Bronchial epithelial cell (primary cell): ENCODE measurements around the gene LUC7L2. TPM values are rescaled to one million over a fixed set of nuclear protein-coding genes. Genes with fewer than 3 reads are reported as not detected.
"Not testable (repeated sequence)": the region's sequence is repeated elsewhere in the genome, so short reads cannot be mapped to it uniquely, and the experiment has no call there.

Experiments
- DNase-seq: peaks from one replicate; pipeline ENCODE4 v3.0.0-alpha.2; 2010; ENCODE audit warnings: low read depth
- FAIRE-seq: peaks from 2 replicates; lab custom pipeline; 2011; peaks lifted over from hg19 to GRCh38; lab: Jason Lieb, UNC
- H3K27me3 ChIP-seq: 2 replicates; pipeline ENCODE4 v1.5.1; 2011; ENCODE audit warnings: low read length; ENCODE audit not compliant: control insufficient read depth, insufficient read depth
- H3K36me3 ChIP-seq: 2 replicates; pipeline ENCODE4 v1.5.1; 2011; ENCODE audit warnings: low read length; ENCODE audit not compliant: control insufficient read depth, insufficient read depth
- H3K4me3 ChIP-seq: 2 replicates; pipeline ENCODE4 v1.5.1; 2011; ENCODE audit warnings: mild to moderate bottlenecking, low read depth, low read length, control low read depth
- CTCF ChIP-seq: IDR thresholded peaks from 2 replicates; pipeline ENCODE4 v1.5.1; 2011; ENCODE audit warnings: mild to moderate bottlenecking, moderate library complexity, low read length, control low read depth, inconsistent platforms; ENCODE audit not compliant: insufficient read depth, severe bottlenecking
- total RNA-seq: library from RNA; depleted of rRNA; stranded (reverse); fragments of >200 nt; gene quantifications from 2 replicates; pipeline ENCODE4 v1.2.1, GENCODE V29; 2014

Gene LUC7L2
- total RNA-seq, 1 donor from 2014 or later = 52.7 TPM

GRCh38 chr7:139330333-139331030 is 29.2 kb upstream of the LUC7L2 start:
- no peak for FAIRE-seq
- no peaks in the 10 kb centered on the region for H3K27me3 ChIP-seq
- H3K36me3 ChIP-seq = no peaks in the 10 kb centered on the region
- no peak for TF ChIP-seq CTCF
- H3K4me3 ChIP-seq = no peak overlapping the region
- no peak for DNase-seq

- H3K4me3 ChIP-seq = no peak overlapping the region
- no peaks in the 10 kb centered on the region for H3K27me3 ChIP-seq
- no peak for DNase-seq
- no peaks in the 10 kb centered on the region for H3K36me3 ChIP-seq
- TF ChIP-seq CTCF = no peak
- no peak for FAIRE-seq
These were observed 26.9 kb upstream of the LUC7L2 start for GRCh38 chr7:139332697-139333359.

- H3K4me3 ChIP-seq, H3K27me3 ChIP-seq, H3K36me3 ChIP-seq, DNase-seq, FAIRE-seq: not testable (repeated sequence)
These were observed 26.3 kb upstream of the LUC7L2 start for GRCh38 chr7:139333443-139333842.

- DNase-seq (no peak), FAIRE-seq (no peak)
- no peak for TF ChIP-seq CTCF
- Histone ChIP-seq H3K27me3 (no peaks in the 10 kb centered on the region), H3K36me3 (no peaks in the 10 kb centered on the region), H3K4me3 (no peak overlapping the region)
These were observed 25.1 kb upstream of the LUC7L2 start for GRCh38 chr7:139334399-139335150.

- no peak overlapping the region for H3K4me3 ChIP-seq
- no peaks in the 10 kb centered on the region for H3K27me3 ChIP-seq
These were observed 20.7 kb upstream of the LUC7L2 start for GRCh38 chr7:139339025-139339424.

More at GRCh38 chr7:139339025-139339424, 20.7 kb upstream of the LUC7L2 start:
- FAIRE-seq = no peak
- no peak for DNase-seq
- H3K36me3 ChIP-seq = no peaks in the 10 kb centered on the region
- TF ChIP-seq CTCF = no peak
